ENCODE results near the gene SIGLEC10.
A peak's percentile ranks its signal among the peaks of the same experiment; 100 is the strongest.

SIGLEC10 gene

DNA sequence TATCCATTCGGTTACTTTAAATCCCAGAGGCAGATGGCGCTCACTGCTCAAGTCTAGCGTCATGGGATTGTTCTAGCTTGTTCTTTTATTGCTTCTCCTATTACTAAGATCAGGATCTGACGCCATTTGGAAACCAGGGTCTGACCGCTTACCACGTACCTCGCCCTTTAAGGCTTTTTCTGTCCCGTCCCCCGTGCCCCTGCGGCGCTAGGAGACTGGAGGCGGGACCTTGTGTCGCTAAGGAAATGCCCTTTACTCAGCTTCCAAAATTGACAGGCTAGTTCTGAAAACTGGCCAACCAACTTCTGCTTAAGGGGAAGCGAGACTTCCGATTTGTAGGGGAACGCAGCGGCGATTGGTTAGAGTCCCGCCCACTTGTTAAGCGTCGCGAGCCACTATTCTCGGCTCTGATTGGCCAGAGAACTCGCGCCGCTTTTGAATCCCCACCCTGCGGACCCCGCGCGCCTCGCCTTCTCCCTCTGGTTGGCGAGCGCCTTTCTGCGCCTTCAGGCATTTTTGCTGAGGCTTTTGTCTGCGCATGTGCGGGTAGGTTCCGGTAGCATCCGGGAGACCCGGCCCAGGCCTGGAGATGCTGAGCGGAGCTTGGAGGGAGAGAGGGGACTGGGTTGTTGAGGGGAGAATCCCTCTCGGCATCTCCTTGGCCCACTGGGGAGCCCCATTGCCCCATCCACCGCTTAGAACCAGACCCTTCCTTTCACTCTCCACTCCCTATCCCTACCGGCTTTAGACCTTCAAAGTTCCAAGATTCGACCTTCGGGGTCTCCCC is 23.2 kb downstream of the SIGLEC10 start:
- DNase-seq (ENCODE audit: low read depth), result peak; percentile 67

DNA sequence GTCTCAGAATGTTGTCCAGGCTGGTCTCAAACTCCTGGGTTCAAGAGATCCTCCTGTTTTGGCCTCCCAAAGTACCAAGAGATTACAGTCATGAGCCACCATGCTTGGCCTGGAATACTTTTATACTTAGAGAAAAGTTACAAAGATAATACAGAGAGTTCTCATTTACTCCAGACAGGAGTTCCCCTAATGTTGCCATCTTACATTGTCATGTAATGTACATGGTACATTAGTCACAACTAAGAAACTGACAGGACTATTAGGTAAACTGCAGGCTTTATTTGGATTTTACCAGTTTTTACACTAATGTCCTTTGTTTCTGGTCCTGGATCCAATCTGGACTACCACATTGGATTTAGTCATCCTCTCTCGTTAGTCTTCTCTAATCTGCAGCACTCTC is 24.7 kb downstream of the SIGLEC10 start:
- DNase-seq (ENCODE audit: low read depth), result no peak

DNA sequence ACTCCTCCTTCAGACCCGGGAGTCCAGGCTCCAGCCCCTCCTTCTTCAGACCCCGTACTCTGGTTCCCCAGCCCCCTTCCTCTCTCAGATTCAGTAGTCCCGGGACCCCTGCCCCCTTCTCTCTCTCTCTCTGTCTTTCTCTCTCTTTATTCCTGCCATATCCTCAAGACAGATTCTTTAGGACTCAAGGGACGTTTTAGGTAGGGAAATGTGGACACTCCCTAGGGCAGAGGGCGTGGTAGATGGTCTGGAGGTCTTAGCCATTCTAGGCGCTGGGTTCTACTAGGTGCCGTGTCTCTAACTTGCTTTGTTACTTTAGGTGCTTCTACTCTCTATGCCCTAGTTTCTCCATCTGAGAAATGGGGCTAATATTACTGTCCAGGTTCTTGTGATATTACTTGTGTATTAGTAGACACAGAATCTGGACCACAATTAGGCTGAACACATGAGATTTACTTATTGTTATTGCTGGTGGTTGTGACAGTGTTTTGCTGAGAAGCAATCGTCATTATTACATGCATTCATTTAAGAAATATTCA is 26.3 kb downstream of the SIGLEC10 start:
- DNase-seq (ENCODE audit: low read depth), result no peak

DNA sequence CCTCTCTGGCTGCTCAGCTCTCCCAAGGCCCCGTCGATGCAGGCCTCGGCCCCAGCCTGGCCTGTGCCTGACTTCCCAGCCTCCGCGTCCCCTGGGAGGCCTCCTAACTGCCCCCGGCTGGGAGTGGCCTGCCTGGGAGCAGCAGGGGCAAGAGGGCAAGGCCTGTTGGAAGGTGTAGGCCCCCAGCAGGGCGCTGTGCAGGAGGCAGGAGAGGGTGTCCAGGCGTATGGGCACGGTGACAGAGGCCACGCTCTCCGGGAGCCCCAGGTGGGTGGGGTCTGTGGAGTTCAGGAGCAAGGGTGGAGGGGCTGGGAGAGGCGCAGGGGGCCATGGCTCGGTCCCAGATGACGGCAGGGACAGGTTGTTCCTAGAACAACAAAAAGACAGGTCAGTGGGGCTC is 28.3 kb downstream of the SIGLEC10 start:
- DNase-seq (ENCODE audit: low read depth), result no peak

DNA sequence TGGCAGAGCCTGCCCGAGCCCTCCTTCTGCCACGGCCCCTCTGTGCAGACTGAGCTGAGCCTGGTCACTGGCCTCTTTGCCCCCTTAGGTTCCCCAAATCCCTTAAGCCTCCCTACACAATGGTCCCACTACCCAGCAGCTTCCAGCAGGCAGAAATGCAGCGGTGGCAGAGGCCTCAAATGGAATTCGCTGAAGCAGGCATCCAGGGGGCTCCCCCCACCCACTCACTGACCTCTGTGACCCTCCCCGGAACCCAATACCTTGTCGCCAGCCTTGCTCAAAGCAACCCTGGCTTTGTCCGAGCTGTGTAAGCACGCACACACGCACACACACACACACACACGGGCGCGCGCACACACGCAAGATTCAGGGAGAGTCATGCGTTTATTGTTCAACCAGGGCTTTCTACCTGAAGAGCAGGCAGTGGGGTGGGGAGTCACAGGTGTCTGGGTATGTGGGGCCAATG is 29.5 kb downstream of the SIGLEC10 start, which contains the start of gene LIM2:
Gene LIM2, minus strand, starts transcription at position 51 of the 466 bp plus-strand sequence. CDS start 531 bp downstream, outside the sequence.
- no peak for DNase-seq (ENCODE audit: low read depth)

DNA sequence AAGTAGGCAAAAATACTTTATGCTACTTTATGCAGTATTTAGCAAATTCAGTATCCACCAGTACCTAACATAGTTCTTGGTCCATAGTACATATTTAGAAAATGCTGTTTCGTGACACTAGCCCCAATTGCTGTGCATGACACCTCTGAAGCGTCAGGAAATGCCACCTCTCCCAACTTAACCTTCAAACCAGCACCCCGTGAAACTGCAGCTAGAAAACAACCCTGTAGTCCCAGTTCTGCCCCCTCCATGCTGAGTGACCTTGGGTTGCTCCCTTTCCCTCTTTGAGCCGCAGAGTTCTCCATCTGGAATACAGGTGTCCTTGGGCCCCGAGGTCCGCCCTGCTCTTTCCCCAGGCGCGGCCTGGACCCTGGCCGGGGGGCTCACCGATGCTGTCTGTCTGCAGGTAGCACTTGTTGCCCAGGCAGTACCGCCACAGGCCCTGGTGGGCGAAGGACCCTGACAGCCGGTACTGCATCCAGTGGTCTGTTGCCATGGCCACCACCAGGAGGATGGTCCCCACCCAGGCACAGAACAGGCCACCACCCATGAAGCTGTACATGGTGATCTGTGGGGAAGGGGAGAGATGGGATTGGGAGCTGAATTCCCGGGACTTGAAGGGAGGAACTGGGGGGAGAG is 30.4 kb downstream of the SIGLEC10 start:
- DNase-seq (ENCODE audit: low read depth), result no peak

DNA sequence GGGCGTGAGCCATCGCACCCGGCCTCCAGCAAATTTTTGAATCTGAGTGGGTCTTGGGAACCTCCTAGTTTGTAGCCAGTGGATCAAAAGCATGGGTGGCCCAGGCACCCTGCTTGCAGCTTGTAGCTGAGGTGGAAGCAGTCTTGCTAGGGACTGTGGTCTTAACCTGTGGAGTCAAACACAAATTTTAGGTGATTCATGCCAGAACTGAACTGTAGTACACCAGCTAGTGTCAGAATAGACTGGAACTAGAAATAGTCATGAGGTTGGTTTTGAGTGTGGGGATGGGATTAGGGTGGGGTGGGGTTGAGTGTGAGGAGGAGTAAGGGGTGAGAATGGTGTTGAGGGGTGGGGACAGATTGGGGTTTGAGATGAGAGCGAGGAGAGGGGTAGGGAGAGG is 35.4 kb downstream of the SIGLEC10 start:
- no peak for DNase-seq (ENCODE audit: low read depth)

DNA sequence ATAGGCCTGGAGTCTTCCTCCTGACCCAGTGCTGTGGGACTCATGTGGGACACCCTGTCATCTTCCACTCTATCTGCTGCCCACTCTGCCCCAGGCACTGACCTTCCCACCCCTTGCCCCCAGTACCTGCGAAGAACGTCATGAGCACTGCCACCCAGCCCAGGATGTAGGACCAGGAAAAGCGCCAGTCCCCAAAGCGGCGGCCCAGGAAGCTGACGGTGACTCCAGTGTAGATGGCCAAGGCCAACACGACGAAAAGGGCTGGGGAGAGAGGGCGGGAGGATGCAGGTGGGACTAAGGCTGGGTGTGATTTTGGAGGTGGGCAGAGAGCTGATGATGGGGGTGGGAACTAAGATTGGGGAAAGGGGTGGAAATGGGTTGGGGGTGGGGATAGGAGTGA is 37.1 kb downstream of the SIGLEC10 start:
- DNase-seq (ENCODE audit: low read depth), result no peak

DNA sequence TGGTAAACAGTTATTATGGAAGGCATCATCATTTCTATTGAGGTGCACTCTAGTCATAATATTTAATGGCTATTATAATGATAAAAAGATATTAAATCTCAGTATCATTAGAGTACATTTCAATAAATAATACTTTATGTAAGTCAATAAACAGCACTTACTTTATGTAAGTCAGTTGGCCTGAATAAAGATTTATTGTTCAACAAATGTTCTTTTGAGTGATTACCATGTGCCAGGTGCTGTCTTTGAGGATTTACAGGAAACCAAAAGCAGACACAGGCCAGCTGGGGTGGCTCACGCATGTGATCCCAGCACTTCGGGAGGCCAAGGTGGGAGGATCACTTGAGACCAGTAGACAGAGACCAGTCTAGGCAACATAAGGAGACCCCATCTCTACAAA is 40.0 kb downstream of the SIGLEC10 start:
- no peak for DNase-seq (ENCODE audit: low read depth)

DNA sequence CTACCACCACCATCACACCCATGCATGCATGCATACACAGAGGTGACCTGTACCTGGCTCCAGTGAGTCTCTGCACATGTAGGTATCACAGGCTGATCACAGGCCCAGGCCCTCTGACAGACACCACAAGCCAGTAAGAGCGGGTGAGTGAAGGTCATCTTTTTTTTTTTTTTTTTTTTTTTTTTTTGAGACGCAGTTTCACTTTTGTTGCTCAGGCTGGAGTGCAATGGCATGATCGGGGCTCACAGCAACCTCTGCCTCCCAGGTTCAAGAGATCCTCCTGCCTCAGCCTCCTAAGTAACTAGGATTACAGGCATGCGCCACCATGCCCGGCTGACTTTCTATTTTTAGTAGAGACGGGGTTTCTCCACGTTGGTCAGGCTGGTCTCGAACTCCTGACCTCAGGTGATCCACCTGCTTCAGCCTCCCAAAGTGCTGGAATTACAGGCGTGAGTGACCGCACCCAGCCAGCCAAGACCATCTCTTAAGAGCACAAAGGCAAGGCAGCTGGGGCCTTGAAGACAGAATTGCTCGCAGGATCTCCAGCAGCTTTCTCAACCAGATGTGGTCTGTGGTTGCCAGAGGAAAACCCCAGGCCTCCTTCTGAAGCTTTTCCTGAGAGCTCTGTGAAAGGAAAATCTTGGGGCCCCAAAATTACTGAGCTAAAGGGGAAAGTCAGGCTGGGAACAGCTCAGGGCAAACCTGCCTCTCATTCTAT is 41.8 kb downstream of the SIGLEC10 start:
- DNase-seq (ENCODE audit: low read depth), result no peak

DNA sequence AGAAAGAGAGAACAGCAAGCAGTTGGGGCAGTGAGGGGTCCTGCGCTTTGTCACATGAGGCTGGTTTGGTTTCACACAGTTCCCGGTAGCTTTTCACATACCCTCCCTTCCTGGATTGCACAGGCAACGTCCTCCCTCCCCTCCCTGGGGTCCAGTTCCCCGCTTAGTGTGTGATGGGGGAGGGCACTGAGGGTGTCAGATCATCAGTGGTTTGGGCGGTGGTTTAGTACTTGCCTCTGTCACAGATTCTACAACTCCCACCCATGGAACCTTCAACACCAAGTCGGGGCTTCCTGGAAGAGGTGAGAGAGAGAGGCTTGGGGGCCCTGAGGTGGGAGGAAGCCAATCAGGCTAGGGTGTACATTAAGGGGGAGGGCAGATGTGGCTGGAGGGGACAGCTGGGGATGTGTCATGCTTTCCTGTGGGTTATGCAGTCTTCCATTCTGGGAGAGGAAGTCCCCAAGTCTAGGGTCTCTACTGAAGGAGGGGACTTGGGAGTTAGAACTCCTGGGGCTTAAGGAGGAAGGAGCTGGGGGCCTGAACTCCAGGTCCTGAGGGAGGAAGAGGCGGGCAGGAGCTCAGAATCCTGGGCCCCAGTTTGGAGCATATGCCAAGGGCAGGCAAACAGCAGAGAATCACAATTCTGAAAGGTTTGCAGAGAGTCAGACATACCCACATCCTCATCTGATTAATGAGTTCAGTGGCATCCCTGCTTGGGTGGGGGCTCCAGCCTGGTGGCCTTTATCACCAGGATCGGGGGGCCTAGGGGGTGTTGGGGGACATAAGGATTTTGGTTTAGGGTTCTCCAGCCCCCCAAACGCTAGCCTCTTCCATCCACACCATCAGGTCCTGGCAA is 44.6 kb downstream of the SIGLEC10 start, which contains the start of gene NKG7:
Gene NKG7, minus strand, starts transcription at position 6 of the 856 bp plus-strand sequence. CDS start 119 bp downstream, outside the sequence.
- peak; percentile 46 for DNase-seq (ENCODE audit: low read depth)

DNA sequence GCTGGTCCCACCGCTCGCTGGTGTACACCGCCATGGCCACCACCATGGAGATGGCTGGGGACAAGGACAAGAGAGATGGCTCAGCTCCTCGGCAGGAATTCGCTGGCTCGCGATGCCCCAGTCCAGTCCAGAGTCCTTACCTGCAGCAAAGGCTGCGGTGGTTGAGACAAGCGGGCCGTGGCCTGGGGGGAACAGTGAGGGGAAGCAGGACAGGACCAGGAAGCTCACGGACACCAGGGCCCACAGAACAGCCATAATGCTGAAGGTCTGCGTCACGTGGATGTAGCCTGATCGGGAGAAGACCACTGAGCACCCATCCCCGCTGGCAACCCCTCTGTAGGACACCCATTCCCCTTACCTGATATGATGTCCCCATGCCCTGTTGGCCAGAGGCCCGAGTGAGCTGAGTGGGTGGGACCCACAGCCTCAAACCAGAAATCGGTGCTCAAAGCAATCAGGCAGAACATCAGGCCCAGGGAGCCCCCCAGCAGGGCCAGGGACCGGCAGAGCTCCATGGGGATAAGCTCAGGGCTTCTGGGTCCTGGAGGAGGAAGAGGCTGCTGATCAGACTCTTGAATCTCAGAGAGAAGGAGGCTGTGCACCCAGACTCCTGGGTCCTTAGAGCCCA is 45.3 kb downstream of the SIGLEC10 start:
- DNase-seq (ENCODE audit: low read depth), result no peak

DNA sequence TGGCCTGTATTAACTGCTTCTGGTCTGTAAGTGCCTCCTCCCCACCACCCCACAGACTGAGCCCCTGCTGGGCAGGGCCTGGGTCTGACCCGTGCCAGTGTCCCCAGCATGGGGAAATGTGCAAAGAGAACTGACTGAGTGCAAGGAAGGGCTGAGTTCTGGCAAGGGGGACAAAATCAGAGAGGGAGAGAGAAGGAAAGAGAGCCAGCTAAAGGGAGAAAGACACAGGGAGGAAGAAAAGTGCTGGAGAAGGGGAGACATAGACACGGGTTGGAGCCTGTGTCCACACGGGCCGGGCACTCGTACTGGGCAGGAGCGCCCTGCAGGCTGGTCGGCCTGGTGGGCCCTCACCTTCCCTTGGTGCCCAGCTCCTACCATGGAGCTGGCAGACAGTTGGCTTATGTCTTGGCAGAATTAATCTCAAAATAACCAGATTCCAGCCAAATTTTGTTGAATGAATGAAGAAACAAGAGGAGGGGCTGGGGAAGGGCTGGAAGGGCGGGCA is 46.2 kb downstream of the SIGLEC10 start:
- no peak for DNase-seq (ENCODE audit: low read depth)

DNA sequence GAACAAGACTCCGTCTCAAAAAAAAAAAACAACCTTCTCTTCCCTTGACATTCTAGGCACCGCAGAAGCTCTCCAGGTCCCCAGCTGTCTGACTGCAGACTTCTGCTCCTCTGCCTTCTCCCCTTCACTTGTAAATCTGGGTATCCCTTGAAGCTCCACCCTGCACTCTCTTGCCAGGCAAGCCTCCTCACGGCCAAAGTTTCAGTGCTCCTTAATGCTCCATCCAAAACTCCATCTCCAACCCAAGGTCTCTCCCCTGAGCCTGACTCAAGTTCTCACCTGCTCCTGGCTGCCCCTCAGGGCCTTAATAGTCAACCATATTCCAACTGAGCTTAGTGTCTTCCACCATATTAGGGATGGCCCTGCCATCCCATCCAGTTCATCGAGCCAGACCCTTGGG is 47.2 kb downstream of the SIGLEC10 start:
- DNase-seq (ENCODE audit: low read depth), result no peak

DNA sequence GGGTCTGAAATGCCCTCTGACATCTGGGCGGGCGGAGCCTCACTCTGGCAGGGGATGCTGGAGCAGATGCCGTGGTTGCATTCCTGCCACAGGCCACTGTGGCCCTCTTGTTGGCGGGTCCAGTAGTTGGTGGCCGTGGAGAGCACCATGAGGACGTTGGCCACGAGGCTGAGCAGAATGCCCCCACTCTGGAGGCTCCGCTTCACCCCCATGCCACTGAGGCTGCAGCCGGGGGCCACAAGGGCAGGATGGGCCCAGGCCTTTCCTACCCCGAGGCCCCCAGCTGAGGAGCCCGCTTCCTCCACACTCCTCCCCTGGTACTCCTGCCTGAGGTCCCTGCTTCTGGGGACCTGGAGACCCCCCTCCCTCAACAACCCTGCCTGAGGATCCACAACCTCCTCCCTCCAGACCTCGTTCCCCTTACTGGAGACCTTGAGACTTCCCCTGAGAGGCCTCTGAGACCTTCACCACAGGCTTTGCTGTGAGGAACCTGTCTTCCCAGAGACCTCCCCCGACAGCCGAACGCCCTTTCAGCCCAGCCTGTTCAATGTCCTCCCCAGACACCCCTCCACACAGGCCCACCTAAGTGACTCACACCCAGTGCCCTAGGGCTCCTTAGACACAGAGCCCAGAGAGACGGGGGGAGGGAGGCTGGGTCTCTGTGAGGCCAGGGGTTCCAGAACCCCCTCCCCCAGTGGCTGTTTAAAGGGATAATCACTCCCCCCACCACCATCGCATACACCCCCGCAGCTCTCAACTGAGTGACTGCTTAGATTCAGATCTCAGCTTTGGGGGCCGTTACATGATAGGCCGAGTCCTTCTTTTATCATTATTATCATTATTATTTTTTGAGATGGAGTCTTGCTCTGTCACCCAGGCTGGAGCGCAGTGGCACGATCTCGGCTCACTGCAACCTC is 48.8 kb downstream of the SIGLEC10 start, which contains the start of gene CLDND2:
Gene CLDND2, minus strand, starts transcription at position 638 of the 917 bp plus-strand sequence. Its CDS starts 426 bp downstream, at position 212.
- DNase-seq (ENCODE audit: low read depth), result no peak

DNA sequence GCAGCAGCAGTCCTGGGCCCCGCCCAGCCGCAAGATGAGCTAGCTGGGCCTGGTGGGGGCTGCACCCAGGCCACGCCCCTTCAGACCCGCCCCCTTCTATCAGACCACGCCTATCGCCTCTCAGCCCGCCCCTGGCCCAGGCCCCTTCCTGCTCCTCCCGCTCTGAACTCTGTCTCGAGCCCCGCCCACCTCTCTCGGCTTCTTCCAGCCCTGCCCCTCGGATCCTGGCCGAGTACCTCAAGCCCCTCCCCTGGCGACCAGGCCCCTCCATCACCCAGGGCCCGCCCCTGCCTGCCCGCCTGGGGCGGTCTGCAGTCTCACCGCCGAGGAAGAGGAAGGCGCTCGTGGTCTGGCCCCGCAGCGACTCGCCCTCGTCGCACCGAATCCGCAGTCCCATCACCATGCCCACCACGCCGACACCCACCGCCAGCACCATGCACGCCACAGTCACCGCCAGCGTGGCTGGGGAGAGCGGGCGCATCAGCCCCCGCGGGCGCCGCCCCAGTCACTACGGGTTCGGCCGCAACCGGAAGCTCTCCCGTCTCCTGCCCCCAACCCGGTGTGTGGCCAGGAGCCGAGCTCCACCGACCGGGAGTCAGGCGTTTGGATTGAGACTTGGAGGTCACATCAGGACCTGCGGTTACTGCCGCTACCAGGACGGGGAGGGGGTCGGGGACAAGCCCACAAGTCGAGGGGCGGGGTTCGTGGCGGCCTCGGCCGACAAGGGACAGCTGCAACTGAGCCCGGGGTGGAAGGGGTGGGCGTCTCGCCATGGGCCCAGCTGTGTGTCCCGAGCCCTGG is 49.7 kb downstream of the SIGLEC10 start:
- DNase-seq (ENCODE audit: low read depth), result peak; percentile 89

DNA sequence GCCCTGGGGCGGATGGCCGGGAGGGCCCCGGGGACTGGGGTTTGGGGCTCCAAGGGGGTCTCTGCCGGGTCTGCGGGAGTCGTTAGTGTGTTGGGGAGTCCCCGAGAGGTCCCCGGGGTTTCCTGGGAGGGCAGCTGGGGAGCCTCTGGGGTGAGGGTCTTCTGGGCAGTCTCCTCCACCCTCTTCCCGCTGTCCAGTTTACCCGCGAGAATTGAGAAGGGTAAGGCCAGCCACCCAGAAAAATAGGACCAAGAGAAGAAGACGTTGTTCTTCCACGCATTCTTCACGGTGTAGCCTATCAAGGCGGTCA is 50.2 kb downstream of the SIGLEC10 start:
- no peak for DNase-seq (ENCODE audit: low read depth)

DNA sequence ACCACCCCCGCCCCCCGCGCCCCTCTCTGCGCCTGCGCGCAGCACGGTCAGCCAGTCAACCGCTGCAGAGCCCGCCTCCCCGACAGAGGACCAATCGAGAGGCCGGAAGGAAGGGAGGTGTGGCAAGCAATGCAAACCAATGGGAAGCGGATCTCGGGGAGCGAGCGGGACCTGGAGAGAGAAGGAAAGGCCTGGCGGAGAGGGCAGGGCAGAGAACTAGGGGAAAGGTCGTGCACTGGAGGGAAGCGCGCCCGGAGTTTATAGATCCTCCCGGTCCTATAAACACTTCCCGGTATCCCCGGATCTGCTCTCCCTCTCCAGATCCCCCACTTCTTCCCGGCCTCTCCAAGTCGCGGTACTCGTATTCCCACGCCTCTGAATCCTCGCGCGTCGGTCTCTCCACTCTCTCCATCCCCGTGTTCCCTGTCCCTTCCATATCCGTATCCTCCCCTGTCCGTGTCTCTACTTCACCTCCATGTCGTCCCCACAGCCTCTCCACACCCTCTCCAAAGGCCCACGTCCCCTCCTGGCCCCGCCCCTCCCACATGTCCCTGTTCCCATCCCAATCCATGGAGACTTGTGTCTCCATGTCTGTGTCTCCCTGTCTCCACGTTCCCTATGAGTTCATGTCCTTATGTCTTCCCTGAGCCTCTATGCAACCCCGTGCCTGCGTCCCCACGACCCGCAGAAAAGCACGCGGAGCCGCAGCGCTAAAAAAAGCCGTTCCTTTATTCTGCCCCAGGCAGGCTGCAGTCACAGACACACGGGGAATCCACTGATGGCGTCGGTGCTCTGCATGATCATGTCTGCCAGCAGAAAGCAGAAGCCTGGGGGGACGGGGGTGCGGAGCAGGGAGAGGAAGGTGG is 50.8 kb downstream of the SIGLEC10 start:
- DNase-seq (ENCODE audit: low read depth), result peak; percentile 83

Measured in activated T-helper 1 cell treated with Interleukin-2 at 50 U/mL for 16 hours (primary cell).